ENCODE data around the gene MINDY4. TPM values are rescaled to one million over a fixed set of nuclear protein-coding genes. Genes with fewer than 3 reads are reported as not detected.

MINDY4 gene
- total and polyA plus RNA-seq, 2 of the 4 experiments (the other 2 are of a cell fraction): 1.8 to 3.6 TPM

DNA sequence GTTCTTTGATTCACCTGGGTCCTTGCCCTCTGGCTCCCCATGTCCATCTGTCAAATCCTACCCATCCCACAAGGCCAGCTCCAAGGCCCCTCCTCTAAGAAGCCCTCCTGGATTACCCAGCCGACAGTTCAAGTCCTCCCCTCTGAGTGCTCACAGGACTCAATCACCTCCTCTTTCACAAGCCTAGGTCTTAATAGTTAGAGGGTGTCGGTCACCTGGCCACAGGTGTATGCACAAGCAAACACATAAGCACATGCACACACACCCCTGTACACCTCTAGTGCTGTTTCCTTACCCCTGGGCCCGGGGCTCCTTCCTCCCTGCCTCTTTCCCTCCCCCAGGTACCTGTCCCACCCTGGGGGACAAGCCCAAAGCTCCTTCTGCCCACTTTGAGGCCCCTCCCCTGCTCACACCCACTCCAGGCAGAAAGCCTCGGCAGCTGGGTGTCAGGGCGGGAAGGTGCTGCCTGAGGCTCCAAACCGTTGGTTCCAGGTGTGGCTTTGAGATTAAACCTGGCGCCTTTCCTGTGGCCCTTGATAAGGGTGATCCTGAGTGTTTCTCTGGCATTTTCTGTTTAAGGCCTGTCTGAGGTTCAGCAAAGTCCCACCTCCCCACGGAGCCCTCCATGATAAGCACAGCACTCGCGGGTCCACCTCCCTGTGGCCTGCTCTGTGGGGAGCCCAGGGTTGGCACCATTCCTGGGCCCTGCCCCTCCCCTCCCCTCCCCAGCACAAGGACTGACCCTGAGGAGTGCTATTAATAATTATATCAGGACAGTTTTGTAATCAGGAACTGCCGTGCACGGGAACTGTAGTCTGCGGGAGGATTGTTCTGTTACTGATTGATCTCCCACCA lies 125.8 kb downstream of the MINDY4 start:
- no peak overlapping the region for H3K56ac ChIP-seq (ENCODE audit: extremely low read depth, insufficient read depth, low read length)
- no peak overlapping the region for H3K4ac ChIP-seq (ENCODE audit: low read depth, low read length)
- H4K5ac ChIP-seq (ENCODE audit: low read depth, low read length): no peak overlapping the region
- no peak for DNase-seq
- no peak overlapping the region for H3K14ac ChIP-seq (replicated peaks; ENCODE audit: low read depth, low read length)
- no peak overlapping the region for H4K91ac ChIP-seq (ENCODE audit: insufficient read depth, low read depth, low read length)
- H4K20me1 ChIP-seq (ENCODE audit: insufficient read depth, low read length): no peaks in the 10 kb centered on the region; the same call in 1 of the 2 replicates
- no peak overlapping the region for H2AK9ac ChIP-seq (replicated peaks; ENCODE audit: low read depth, low read length, poor library complexity)
- no peaks in the 10 kb centered on the region for H3K36me3 ChIP-seq (ENCODE audit: control insufficient read depth, insufficient read depth, low read length)
- peaks cover 13% of the 10 kb centered on the region; the same call in 1 of the 2 replicates for H3K4me1 ChIP-seq (ENCODE audit: control insufficient read depth, insufficient read depth, low read length)
- no peak overlapping the region for H2AFZ ChIP-seq (replicated peaks; ENCODE audit: low read length, poor library complexity)
- no peak overlapping the region for H3K18ac ChIP-seq (ENCODE audit: low read depth, low read length)
- no peak overlapping the region for H3K9ac ChIP-seq (ENCODE audit: low read depth, low read length)
- H2BK15ac ChIP-seq (ENCODE audit: low read depth, low read length): no peak overlapping the region
- ATAC-seq (ENCODE audit: low read depth): no peak
- H3K23ac ChIP-seq (ENCODE audit: low read depth, low read length): no peak overlapping the region
- dilution Hi-C loops (cut with HindIII; ENCODE audit: low sequenced_read_pairs, unreplicated experiment) (no loop called here), intact Hi-C loops (cut with micrococcal nuclease) (no loop called here), in situ Hi-C loops (cut with MboI; ENCODE audit: low sequenced_read_pairs) (no loop called here)
- WGBS, 2 experiments (ENCODE audit: extremely low coverage in 2 of 2, insufficient read length in 1 of 2): 57% methylated on average over 1 of the region's 13 CpGs; no CpG with 5 or more reads in 1 of the 2 experiments
- H3K9me3 ChIP-seq (ENCODE audit: control insufficient read depth, insufficient read depth, low read length): no peaks in the 10 kb centered on the region
- ChIA-PET CTCF (interaction anchor here (0.6 kb wide), 1 partner anchor 18 kb away, joined by 8 read pairs; no protein-coding TSS in a partner anchor), POLR2A (ENCODE audit: unreplicated experiment) (no interaction called here)
- no peak overlapping the region for H2BK20ac ChIP-seq (ENCODE audit: low read depth, low read length)
- H2BK5ac ChIP-seq (ENCODE audit: low read depth, low read length, poor library complexity, severe bottlenecking): no peak overlapping the region
- no peak overlapping the region for H2AK5ac ChIP-seq (ENCODE audit: low read depth, low read length)
- no peak overlapping the region for H3K4me2 ChIP-seq (ENCODE audit: low read depth, low read length)
- no peak overlapping the region for H2BK120ac ChIP-seq (ENCODE audit: low read depth, low read length)
- no peak overlapping the region for H3K4me3 ChIP-seq (ENCODE audit: insufficient read depth, low read depth, low read length)
- no peaks in the 10 kb centered on the region for H3K79me1 ChIP-seq (ENCODE audit: low read depth in 1 of 2, low read length in 2 of 2)
- H3K9me1 ChIP-seq (ENCODE audit: insufficient read depth, low read length): peaks cover 5% of the 10 kb centered on the region; the same call in 1 of the 2 replicates
- no peak overlapping the region for H3K27ac ChIP-seq (ENCODE audit: insufficient read depth, low read length)
- H3K27me3 ChIP-seq (ENCODE audit: control insufficient read depth, insufficient read depth, low read length): peaks cover 11% of the 10 kb centered on the region; the same call in 1 of the 2 replicates
- no TSS peak for BruUV-seq (replicated peaks)
- H4K8ac ChIP-seq (ENCODE audit: low read depth in 2 of 2, low read length in 2 of 2): no peak overlapping the region
- TF ChIP-seq, protein P1, sequence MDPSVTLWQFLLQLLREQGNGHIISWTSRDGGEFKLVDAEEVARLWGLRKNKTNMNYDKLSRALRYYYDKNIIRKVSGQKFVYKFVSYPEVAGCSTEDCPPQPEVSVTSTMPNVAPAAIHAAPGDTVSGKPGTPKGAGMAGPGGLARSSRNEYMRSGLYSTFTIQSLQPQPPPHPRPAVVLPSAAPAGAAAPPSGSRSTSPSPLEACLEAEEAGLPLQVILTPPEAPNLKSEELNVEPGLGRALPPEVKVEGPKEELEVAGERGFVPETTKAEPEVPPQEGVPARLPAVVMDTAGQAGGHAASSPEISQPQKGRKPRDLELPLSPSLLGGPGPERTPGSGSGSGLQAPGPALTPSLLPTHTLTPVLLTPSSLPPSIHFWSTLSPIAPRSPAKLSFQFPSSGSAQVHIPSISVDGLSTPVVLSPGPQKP (IDR thresholded peaks at IDR 0.05; ENCODE audit: borderline replicate concordance, low read depth, low read length): no peak
- no peak for TF ChIP-seq POLR2A (IDR thresholded peaks at IDR 0.05; ENCODE audit: low read depth, low read length)
- no peak for TF ChIP-seq FOS (IDR thresholded peaks at IDR 0.05; ENCODE audit: low read depth, low read length)
- TF ChIP-seq BHLHE40 (IDR thresholded peaks at IDR 0.05; ENCODE audit: low read depth, low read length): no peak
- TF ChIP-seq, protein P2, sequence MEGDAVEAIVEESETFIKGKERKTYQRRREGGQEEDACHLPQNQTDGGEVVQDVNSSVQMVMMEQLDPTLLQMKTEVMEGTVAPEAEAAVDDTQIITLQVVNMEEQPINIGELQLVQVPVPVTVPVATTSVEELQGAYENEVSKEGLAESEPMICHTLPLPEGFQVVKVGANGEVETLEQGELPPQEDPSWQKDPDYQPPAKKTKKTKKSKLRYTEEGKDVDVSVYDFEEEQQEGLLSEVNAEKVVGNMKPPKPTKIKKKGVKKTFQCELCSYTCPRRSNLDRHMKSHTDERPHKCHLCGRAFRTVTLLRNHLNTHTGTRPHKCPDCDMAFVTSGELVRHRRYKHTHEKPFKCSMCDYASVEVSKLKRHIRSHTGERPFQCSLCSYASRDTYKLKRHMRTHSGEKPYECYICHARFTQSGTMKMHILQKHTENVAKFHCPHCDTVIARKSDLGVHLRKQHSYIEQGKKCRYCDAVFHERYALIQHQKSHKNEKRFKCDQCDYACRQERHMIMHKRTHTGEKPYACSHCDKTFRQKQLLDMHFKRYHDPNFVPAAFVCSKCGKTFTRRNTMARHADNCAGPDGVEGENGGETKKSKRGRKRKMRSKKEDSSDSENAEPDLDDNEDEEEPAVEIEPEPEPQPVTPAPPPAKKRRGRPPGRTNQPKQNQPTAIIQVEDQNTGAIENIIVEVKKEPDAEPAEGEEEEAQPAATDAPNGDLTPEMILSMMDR (conservative IDR thresholded peaks at IDR 0.05; ENCODE audit: low read depth, low read length): no peak
- no peak for TF ChIP-seq MAFK (IDR thresholded peaks at IDR 0.05; ENCODE audit: low read depth, low read length)
- no peak for TF ChIP-seq RAD21 (IDR thresholded peaks at IDR 0.05; ENCODE audit: low read length)
- no peak for TF ChIP-seq NFE2L2 (IDR thresholded peaks at IDR 0.05; ENCODE audit: low read depth, low read length)
- no peak for TF ChIP-seq MXI1 (IDR thresholded peaks at IDR 0.05; ENCODE audit: borderline replicate concordance, low read depth, low read length)
- TF ChIP-seq RCOR1 (IDR thresholded peaks at IDR 0.05; ENCODE audit: insufficient replicate concordance, low read length): no peak
- TF ChIP-seq CEBPB (IDR thresholded peaks at IDR 0.05; ENCODE audit: low read depth, low read length): no peak
- TF ChIP-seq CHD1 (IDR thresholded peaks at IDR 0.05; ENCODE audit: low read depth, low read length): no peak
- TF ChIP-seq, protein P3, sequence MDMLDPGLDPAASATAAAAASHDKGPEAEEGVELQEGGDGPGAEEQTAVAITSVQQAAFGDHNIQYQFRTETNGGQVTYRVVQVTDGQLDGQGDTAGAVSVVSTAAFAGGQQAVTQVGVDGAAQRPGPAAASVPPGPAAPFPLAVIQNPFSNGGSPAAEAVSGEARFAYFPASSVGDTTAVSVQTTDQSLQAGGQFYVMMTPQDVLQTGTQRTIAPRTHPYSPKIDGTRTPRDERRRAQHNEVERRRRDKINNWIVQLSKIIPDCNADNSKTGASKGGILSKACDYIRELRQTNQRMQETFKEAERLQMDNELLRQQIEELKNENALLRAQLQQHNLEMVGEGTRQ (IDR thresholded peaks at IDR 0.05; ENCODE audit: low read depth, low read length): no peak
- no peak for TF ChIP-seq RFX5 (IDR thresholded peaks at IDR 0.05; ENCODE audit: low read depth, low read length)
- TF ChIP-seq SMC3 (IDR thresholded peaks at IDR 0.05; ENCODE audit: low read depth, low read length): no peak

Data from IMR-90 (cell line).